RWPE1 (cell line): ENCODE measurements around the gene PDE11A.

Experiments used
- CTCF ChIA-PET: fragments of 350-600 bp; sonication (Branson Sonifier 250); formaldehyde crosslinking; extraction: SDS; loops from one replicate; lab custom pipeline; 2021; lab: Yijun Ruan, JAX
- POLR2A ChIA-PET: fragments of 400-600 bp; formaldehyde crosslinking; extraction: SDS; loops from one replicate; lab custom pipeline; 2020; ENCODE audit warnings: antibody characterized with exemption; ENCODE audit not compliant: low non-redundant PET; lab: Yijun Ruan, JAX
- DNase-seq: peaks from one replicate; pipeline ENCODE4 v3.0.0; 2012; ENCODE audit warnings: low spot score
- H3K27ac ChIP-seq: fragments of 450-650 bp; 2 replicates; pipeline ENCODE4 v1.5.1; 2017
- TF ChIP-seq, protein P1 (sequence below): fragments of 450-650 bp; conservative IDR thresholded peaks from 2 replicates; pipeline ENCODE4 v1.5.1; 2017; ENCODE audit warnings: low read depth, mild to moderate bottlenecking

Gene PDE11A

DNA sequence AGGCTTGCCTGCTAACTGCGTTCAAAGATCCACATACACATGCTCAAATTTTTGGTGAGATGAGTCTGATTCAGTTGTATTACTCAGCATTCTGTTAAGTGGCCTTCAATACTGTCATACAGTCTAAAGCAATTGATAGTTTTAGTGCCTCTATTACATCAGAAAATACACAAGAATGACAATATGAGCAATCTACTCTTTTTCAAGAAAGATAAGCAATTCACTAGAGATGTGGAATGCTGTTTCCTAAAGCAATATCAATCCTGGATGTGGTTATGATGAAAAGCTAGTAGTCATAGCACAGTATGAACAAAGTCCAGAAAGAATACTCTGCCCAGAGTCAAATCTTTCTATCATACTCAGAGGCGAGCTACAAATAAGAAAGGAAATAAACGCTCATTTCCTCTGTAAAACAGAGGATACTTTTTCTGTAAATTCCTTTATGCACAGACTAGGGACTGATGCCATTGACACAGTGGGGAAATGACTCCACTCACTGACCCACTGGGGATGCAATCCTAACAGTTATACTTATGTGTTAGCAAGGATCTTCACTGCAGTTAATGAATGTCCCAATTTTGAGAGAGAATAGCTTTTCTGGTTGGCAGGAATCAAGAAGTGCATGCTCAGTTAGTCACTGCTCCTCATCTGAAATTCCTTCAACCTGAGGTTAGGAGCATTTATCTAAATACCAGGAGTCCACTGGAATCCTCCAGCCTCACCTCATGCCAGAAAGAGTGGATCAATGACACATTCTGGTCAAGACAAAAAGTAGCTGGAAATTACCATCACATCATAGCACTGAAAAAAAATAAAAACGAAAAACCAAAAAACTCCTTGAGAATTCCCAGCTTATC is 83.3 kb downstream of the PDE11A start:
- DNase-seq = no peak
- ChIA-PET POLR2A (no interaction called here), CTCF (no interaction called here)
- TF ChIP-seq, protein P1, sequence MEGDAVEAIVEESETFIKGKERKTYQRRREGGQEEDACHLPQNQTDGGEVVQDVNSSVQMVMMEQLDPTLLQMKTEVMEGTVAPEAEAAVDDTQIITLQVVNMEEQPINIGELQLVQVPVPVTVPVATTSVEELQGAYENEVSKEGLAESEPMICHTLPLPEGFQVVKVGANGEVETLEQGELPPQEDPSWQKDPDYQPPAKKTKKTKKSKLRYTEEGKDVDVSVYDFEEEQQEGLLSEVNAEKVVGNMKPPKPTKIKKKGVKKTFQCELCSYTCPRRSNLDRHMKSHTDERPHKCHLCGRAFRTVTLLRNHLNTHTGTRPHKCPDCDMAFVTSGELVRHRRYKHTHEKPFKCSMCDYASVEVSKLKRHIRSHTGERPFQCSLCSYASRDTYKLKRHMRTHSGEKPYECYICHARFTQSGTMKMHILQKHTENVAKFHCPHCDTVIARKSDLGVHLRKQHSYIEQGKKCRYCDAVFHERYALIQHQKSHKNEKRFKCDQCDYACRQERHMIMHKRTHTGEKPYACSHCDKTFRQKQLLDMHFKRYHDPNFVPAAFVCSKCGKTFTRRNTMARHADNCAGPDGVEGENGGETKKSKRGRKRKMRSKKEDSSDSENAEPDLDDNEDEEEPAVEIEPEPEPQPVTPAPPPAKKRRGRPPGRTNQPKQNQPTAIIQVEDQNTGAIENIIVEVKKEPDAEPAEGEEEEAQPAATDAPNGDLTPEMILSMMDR = no peak
- H3K27ac ChIP-seq = no peak overlapping the region

DNA sequence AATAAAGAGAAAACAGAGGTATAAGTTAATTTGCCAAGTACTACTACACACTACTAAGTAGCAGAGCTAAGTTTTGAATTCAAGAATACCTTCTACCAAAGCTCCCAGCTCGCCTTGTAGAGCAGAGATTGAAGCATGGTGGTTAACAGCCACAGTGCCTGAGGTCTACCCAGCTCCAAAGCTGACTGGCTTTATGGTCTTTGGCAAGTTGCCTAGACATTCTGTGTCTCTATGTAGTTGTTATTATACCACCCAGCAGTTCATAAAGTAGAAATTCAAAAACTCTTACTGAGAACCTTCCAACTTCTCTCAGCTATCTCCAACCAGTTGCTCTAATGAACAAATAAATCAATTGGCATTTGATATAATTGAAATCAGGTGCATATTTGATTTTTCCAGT is 87.8 kb downstream of the PDE11A start:
- no peak for DNase-seq
- TF ChIP-seq, protein P1 = no peak
- no peak overlapping the region for H3K27ac ChIP-seq
- POLR2A ChIA-PET = no interaction called here
- CTCF ChIA-PET = no interaction called here

DNA sequence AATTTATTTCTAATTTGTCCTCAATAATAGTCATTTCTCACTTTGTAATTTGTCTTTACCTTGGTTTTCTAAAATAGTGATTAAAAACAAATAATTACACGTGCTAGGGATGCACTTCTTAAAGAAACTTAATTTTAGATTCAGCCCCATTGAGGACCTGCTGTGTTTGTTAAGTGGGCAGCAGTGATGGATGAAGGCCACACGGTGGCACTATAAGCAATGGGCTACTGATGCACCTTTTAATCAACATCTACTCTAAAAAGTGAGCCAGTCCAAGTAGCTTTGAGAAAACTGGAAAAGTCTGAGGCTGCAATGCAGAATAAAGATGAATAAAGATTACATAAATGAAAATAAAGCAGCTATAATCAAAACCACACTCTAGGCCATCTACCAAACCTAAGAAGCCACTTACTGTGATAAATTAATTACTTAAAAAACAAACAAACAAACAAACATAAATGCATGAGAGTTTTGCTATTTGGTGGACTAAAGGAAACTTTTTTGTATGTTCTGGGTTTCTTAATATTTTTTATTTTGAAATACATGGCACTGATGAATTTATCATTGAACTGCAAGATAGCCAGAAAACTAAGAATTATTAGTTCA is 89.3 kb downstream of the PDE11A start:
- CTCF ChIA-PET = interaction anchor here (0.8 kb wide), 1 partner anchor 11 kb away, joined by 4 read pairs; no protein-coding TSS in a partner anchor
- DNase-seq = peak; percentile 59
- H3K27ac ChIP-seq = no peak overlapping the region
- TF ChIP-seq, protein P1 = peak; percentile 88
- POLR2A ChIA-PET = no interaction called here

DNA sequence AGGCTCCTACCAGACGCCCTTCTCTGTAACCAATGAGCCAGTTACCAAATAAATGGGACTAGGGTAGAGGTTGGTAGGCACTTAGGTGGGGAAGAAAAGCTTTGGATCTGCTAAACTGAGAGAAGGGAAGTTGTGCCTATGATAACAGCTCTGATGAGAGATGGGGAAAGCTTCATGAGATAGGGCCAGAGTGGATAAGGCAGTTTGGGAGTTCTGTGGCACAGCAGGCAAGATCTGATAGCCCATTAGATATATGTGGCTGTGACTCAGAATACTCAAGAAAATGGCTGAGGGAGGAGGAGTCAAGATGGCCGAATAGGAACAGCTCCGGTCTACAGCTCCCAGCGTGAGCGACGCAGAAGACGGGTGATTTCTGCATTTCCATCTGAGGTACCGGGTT is 99.8 kb downstream of the PDE11A start:
- POLR2A ChIA-PET = no interaction called here
- CTCF ChIA-PET = interaction anchor here (0.8 kb wide), 1 partner anchor 11 kb away, joined by 4 read pairs; no protein-coding TSS in a partner anchor
- TF ChIP-seq, protein P1 = no peak

DNA sequence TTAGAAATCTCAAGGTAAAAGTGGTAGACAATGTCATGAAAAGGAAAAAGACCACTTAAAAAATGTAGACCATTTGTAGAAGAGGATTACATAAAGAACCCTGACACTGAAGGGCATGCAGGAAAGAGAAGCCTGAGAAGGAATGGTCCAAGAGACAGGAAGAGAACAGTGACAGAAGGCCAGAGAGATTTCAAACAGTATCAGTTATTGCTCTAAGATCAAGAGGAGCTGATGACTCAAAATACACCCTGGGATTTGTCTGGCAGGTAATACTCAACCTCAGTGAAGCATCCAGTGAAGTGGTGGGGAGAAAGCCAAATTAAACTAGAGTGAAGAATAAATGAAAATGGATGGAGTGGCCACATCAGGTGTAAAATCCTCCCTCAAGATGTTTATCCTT is 100.5 kb downstream of the PDE11A start:
- DNase-seq = no peak
- ChIA-PET POLR2A (no interaction called here), CTCF (interaction anchor here (0.8 kb wide), 1 partner anchor 11 kb away, joined by 4 read pairs; no protein-coding TSS in a partner anchor)
- TF ChIP-seq, protein P1 = no peak
- no peak overlapping the region for H3K27ac ChIP-seq

More for the DNA sequence above, 99.8 kb downstream of the PDE11A start:
- no peak overlapping the region for H3K27ac ChIP-seq
- no peak for DNase-seq

DNA sequence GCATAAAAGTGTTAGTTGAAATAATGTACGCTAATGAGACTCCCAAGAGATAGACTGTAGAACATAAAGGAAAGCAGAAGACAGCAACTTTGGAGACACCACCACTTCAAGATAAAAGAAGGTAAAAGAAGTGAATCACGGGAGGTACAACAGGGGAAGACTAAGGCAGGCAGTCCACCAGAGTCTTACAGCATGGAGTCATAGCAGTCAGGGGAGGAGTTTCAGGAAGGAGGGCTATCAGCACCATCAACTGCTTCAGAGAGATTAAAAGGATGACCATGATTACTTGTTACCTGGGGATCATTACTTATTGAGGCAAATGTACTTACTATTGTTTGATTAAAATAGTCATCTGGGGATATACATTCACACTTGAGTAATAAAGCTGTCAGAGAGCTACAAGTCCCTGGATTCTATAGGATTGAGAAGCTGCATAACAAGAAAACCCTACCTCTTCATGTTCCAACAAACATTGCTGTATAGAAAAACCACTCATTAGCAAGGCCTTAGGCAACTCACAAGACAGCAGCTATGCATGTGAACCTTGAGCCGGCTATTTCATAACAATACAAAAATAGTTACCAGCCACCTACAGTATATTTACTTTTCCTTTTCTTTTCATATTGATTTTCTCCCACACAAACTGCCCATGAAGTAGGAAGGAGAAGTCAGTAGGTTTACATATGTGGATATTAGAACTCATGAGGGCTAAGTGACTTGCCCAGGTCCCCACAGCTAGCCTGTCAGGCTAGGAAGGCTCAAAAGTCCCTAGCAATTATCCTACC is 101.7 kb downstream of the PDE11A start:
- DNase-seq = no peak
- POLR2A ChIA-PET = no interaction called here
- TF ChIP-seq, protein P1 = no peak
- CTCF ChIA-PET = no interaction called here
- H3K27ac ChIP-seq = no peak overlapping the region
